H9 (cell line): Measurements from ENCODE around the gene ZNF423. TPM values are rescaled to one million over a fixed set of nuclear protein-coding genes. Genes with fewer than 3 reads are reported as not detected.

Experiments used
- DNase-seq: peaks from one replicate; pipeline ENCODE4 v3.0.0-alpha.2; 2017
- H2AFZ ChIP-seq: one replicate; pipeline ENCODE4 v1.6.1; 2013; ENCODE audit warnings: mild to moderate bottlenecking, low read length, control low read depth, moderate library complexity
- H2AK5ac ChIP-seq: 2 replicates; pipeline ENCODE4 v1.6.1; 2013; ENCODE audit warnings: low read length, control low read depth, mixed read lengths; ENCODE audit not compliant: insufficient read length
- H2BK120ac ChIP-seq: one replicate; pipeline ENCODE4 v1.6.1; 2013; ENCODE audit warnings: low read depth, mild to moderate bottlenecking, low read length, control low read depth, inconsistent platforms; ENCODE audit not compliant: poor library complexity, severe bottlenecking
- H2BK12ac ChIP-seq: 2 replicates; pipeline ENCODE4 v1.6.1; 2013; ENCODE audit warnings: low read length, control low read depth, mixed read lengths, low read depth; ENCODE audit not compliant: insufficient read length
- H2BK15ac ChIP-seq: 2 replicates; pipeline ENCODE4 v1.6.1; 2013; ENCODE audit warnings: low read depth, low read length, control low read depth
- H2BK20ac ChIP-seq: one replicate; pipeline ENCODE4 v1.6.1; 2013; ENCODE audit warnings: low read depth, mild to moderate bottlenecking, low read length, control low read depth, inconsistent platforms; ENCODE audit not compliant: poor library complexity, severe bottlenecking
- H2BK5ac ChIP-seq: 2 replicates; pipeline ENCODE4 v1.6.1; 2013; ENCODE audit warnings: low read length, control low read depth, mixed read lengths; ENCODE audit not compliant: insufficient read length
- H3K14ac ChIP-seq: 2 replicates; pipeline ENCODE4 v1.6.1; 2013; ENCODE audit warnings: low read length, control low read depth; ENCODE audit not compliant: insufficient read depth
- H3K18ac ChIP-seq: 2 replicates; pipeline ENCODE4 v1.6.1; 2013; ENCODE audit warnings: low read depth, mild to moderate bottlenecking, mixed read lengths, low read length, control low read depth; ENCODE audit not compliant: insufficient read length
- H3K23ac ChIP-seq: 2 replicates; pipeline ENCODE4 v1.6.1; 2013; ENCODE audit warnings: low read length, control low read depth, mixed read lengths, low read depth; ENCODE audit not compliant: insufficient read length
- H3K23me2 ChIP-seq: 2 replicates; pipeline ENCODE4 v1.6.1; 2013; ENCODE audit warnings: low read depth, mild to moderate bottlenecking, mixed read lengths, low read length, control low read depth; ENCODE audit not compliant: insufficient read length, poor library complexity, severe bottlenecking
- H3K27ac ChIP-seq: 2 replicates; pipeline ENCODE4 v1.5.1; 2013; ENCODE audit warnings: low read length, control low read depth, mixed read lengths, low read depth; ENCODE audit not compliant: insufficient read length
- H3K27me3 ChIP-seq: 2 replicates; pipeline ENCODE4 v1.6.1; 2013; ENCODE audit warnings: low read length, control low read depth, inconsistent platforms; ENCODE audit not compliant: insufficient read depth
- H3K4ac ChIP-seq: 2 replicates; pipeline ENCODE4 v1.6.1; 2013; ENCODE audit warnings: low read depth, mild to moderate bottlenecking, control low read depth, inconsistent platforms, low read length, moderate library complexity
- H3K4me1 ChIP-seq: 2 replicates; pipeline ENCODE4 v1.6.1; 2013; ENCODE audit warnings: low read length, control low read depth, inconsistent platforms; ENCODE audit not compliant: insufficient read depth
- H3K4me2 ChIP-seq: 2 replicates; pipeline ENCODE4 v1.6.1; 2013; ENCODE audit warnings: low read length, control low read depth, mixed read lengths; ENCODE audit not compliant: insufficient read length, insufficient read depth
- H3K56ac ChIP-seq: 2 replicates; pipeline ENCODE4 v1.6.1; 2013; ENCODE audit warnings: low read depth, mild to moderate bottlenecking, mixed read lengths, low read length, control low read depth; ENCODE audit not compliant: insufficient read length
- H3K79me1 ChIP-seq: 2 replicates; pipeline ENCODE4 v1.6.1; 2013; ENCODE audit warnings: low read depth, mild to moderate bottlenecking, moderate library complexity, low read length, control low read depth, inconsistent platforms; ENCODE audit not compliant: insufficient read depth, poor library complexity, severe bottlenecking
- H3K79me2 ChIP-seq: 2 replicates; pipeline ENCODE4 v1.6.1; 2013; ENCODE audit warnings: low read length, control low read depth, inconsistent platforms; ENCODE audit not compliant: insufficient read depth
- H3K9ac ChIP-seq: 2 replicates; pipeline ENCODE4 v1.6.1; 2013; ENCODE audit warnings: low read length, control low read depth, mixed read lengths; ENCODE audit not compliant: insufficient read length; ENCODE audit errors: extremely low read depth
- H3K9me3 ChIP-seq: one replicate; pipeline ENCODE4 v1.6.1; 2013; ENCODE audit warnings: low read depth, low read length, inconsistent platforms; ENCODE audit not compliant: control insufficient read depth
- H3T11ph ChIP-seq: one replicate; pipeline ENCODE4 v1.6.1; 2013; ENCODE audit warnings: mild to moderate bottlenecking, low read length, control low read depth, inconsistent platforms
- H4K20me1 ChIP-seq: one replicate; pipeline ENCODE4 v1.6.1; 2013; ENCODE audit not compliant: control insufficient read depth, insufficient read length, insufficient read depth
- H4K5ac ChIP-seq: 2 replicates; pipeline ENCODE4 v1.6.1; 2013; ENCODE audit warnings: low read depth, mild to moderate bottlenecking, mixed read lengths, low read length, control low read depth; ENCODE audit not compliant: insufficient read length
- H4K8ac ChIP-seq: replicated peaks from 2 replicates; pipeline ENCODE4 v1.6.1; 2013; ENCODE audit warnings: low read length, control low read depth, mixed read lengths, low read depth; ENCODE audit not compliant: insufficient read length
- H4K91ac ChIP-seq: 2 replicates; pipeline ENCODE4 v1.6.1; 2013; ENCODE audit warnings: low read depth, mild to moderate bottlenecking, moderate library complexity, mixed read lengths, low read length, control low read depth; ENCODE audit not compliant: insufficient read length
- H3K27ac Mint-ChIP-seq, 3 experiments: 2 replicates in 2 of 3; 3 replicates in 1 of 3; pipeline ENCODE4 v1.8.0; 2020 to 2021; ENCODE audit warnings: mixed read lengths in 3 of 3, mild to moderate bottlenecking in 1 of 3, moderate library complexity in 1 of 3
- H3K27me3 Mint-ChIP-seq: 2 replicates; pipeline ENCODE4 v1.8.0; 2021; ENCODE audit warnings: low read depth, mild to moderate bottlenecking, moderate library complexity, mixed read lengths
- H3K36me3 Mint-ChIP-seq, 3 experiments: 2 replicates in 2 of 3; 3 replicates in 1 of 3; pipeline ENCODE4 v1.8.0; 2020 to 2021; ENCODE audit warnings: low read depth in 3 of 3, mixed read lengths in 3 of 3; ENCODE audit not compliant: insufficient read depth in 1 of 3
- H3K4me1 Mint-ChIP-seq, 2 experiments: 2 replicates each; pipeline ENCODE4 v1.8.0; 2020; ENCODE audit warnings: mixed read lengths in 2 of 2
- H3K4me3 Mint-ChIP-seq, 2 experiments: 2 replicates in 1 of 2; 3 replicates in 1 of 2; pipeline ENCODE4 v1.8.0; 2020 to 2021; ENCODE audit warnings: mild to moderate bottlenecking in 2 of 2, mixed read lengths in 2 of 2, moderate library complexity in 1 of 2
- H3K9me3 Mint-ChIP-seq, 2 experiments: 2 replicates in 1 of 2; 3 replicates in 1 of 2; pipeline ENCODE4 v1.8.0; 2020; ENCODE audit warnings: mild to moderate bottlenecking in 2 of 2, mixed read lengths in 2 of 2, moderate library complexity in 1 of 2
- WGBS: extraction: QIAGEN DNeasy Blood & Tissue Kit; methylation state at CpG from one replicate; pipeline ENCODE4 v1.1.7; 2013; ENCODE audit warnings: missing lambda C conversion rate, low lambda C conversion rate, mixed read lengths; ENCODE audit not compliant: insufficient read length; ENCODE audit errors: extremely low coverage; 5-methylcytosine and 5-hydroxymethylcytosine counted together
- total RNA-seq: library from RNA; stranded (reverse); gene quantifications from 2 replicates; pipeline ENCODE4 v1.2.1, GENCODE V29; 2021
- TF ChIP-seq, protein P1 (sequence below): fragments of 200-600 bp; sonication (generic); conservative IDR thresholded peaks from 3 replicates; pipeline ENCODE4 v1.8.0; 2021; ENCODE audit warnings: antibody characterized with exemption, mild to moderate bottlenecking

The ZNF423 gene
- total RNA-seq, 1 experiment from 2014 or later: 51.5 TPM

DNA sequence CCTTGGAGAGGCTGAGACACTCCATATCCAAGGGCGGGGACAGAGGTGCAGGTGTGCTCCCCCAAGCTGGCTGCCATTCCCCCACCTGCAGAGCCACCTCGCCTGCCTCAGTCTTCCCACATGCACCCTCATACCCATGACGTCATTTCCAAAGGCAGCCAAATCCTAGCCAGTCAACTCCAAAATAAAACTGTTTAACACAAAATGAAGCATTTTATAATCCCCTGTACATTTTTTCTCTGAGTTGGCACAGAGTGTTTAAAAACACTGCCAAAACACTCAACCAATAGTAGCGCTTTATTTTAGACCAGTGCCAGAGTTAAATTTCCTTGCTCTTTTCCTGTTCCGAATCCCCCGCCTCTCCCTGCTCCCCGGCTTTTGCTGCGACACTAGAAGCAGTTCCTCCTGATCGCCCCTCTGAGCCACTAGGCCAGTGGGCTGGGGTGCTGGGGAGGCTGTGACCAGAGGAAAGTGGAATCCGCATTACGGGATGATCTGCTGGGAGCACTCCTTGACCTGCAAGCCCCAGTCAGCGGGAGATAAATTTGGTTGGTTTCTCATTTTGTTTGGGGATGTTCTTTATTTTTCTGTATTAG, 139.5 kb downstream of the ZNF423 start:
- H3K9me3 ChIP-seq: no peaks in the 10 kb centered on the region
- no peaks in the 10 kb centered on the region for H3K79me1 ChIP-seq
- H3K79me2 ChIP-seq: no peaks in the 10 kb centered on the region
- peak overlapping the region in 2 of 3 experiments; percentile 29 to 44; a peak in 2 of 7 replicates for H3K27ac Mint-ChIP-seq
- H3K4ac ChIP-seq: no peak overlapping the region
- H3K18ac ChIP-seq: no peak overlapping the region
- peaks cover 37 to 45% of the 10 kb centered on the region in 2 experiments for H3K4me1 Mint-ChIP-seq
- H2AK5ac ChIP-seq: no peak overlapping the region
- H3K23ac ChIP-seq: no peak overlapping the region
- peaks cover 5 to 17% (median 9%) of the 10 kb centered on the region in 3 experiments; a peak in 4 of 7 replicates for H3K36me3 Mint-ChIP-seq
- H3K4me3 Mint-ChIP-seq: no peak overlapping the region
- H2BK20ac ChIP-seq: no peak overlapping the region
- H2BK120ac ChIP-seq: no peak overlapping the region
- no peaks in the 10 kb centered on the region for H3K9me3 Mint-ChIP-seq
- no peak overlapping the region for H4K8ac ChIP-seq
- no peaks in the 10 kb centered on the region; the same call in 1 of the 2 replicates for H3K27me3 Mint-ChIP-seq
- TF ChIP-seq, protein P1, sequence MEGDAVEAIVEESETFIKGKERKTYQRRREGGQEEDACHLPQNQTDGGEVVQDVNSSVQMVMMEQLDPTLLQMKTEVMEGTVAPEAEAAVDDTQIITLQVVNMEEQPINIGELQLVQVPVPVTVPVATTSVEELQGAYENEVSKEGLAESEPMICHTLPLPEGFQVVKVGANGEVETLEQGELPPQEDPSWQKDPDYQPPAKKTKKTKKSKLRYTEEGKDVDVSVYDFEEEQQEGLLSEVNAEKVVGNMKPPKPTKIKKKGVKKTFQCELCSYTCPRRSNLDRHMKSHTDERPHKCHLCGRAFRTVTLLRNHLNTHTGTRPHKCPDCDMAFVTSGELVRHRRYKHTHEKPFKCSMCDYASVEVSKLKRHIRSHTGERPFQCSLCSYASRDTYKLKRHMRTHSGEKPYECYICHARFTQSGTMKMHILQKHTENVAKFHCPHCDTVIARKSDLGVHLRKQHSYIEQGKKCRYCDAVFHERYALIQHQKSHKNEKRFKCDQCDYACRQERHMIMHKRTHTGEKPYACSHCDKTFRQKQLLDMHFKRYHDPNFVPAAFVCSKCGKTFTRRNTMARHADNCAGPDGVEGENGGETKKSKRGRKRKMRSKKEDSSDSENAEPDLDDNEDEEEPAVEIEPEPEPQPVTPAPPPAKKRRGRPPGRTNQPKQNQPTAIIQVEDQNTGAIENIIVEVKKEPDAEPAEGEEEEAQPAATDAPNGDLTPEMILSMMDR: no peak
- H2AFZ ChIP-seq: no peak overlapping the region
- no peak overlapping the region for H3K4me2 ChIP-seq
- H3K14ac ChIP-seq: no peak overlapping the region
- no CpG with 5 or more reads among the region's 12 CpGs for WGBS
- DNase-seq: no peak
- H2BK12ac ChIP-seq: no peak overlapping the region
- H2BK15ac ChIP-seq: no peak overlapping the region
- no peak overlapping the region for H3K9ac ChIP-seq
- no peak overlapping the region for H4K5ac ChIP-seq
- H4K20me1 ChIP-seq: no peaks in the 10 kb centered on the region
- H3K4me1 ChIP-seq: no peaks in the 10 kb centered on the region; the same call in 1 of the 2 replicates
- H3K27ac ChIP-seq: no peak overlapping the region
- no peaks in the 10 kb centered on the region for H3K23me2 ChIP-seq
- no peak overlapping the region for H2BK5ac ChIP-seq
- H3T11ph ChIP-seq: no peak overlapping the region
- no peaks in the 10 kb centered on the region for H3K27me3 ChIP-seq
- no peak overlapping the region for H3K56ac ChIP-seq
- no peak overlapping the region for H4K91ac ChIP-seq
